ENCODE measurements around the gene NRN1.

GRCh38 chr6:6006006-6006427 is 708 bp downstream of the NRN1 start:
- TF ChIP-seq CTCF (IDR thresholded peaks at IDR 0.05) (no peak), POLR2A (IDR thresholded peaks at IDR 0.05) (no peak)

All from lower leg skin (tissue), 3 donors.